Muscle layer of duodenum (tissue), 2 donors: ENCODE data around the gene LGALS1.
"Not testable (repeated sequence)": the region's sequence is repeated elsewhere in the genome, so short reads cannot be mapped to it uniquely, and the experiment has no call there.

ENCODE experiments used
- H3K27ac ChIP-seq: one replicate; pipeline ENCODE4 v1.7.0; 2013; ENCODE audit warnings: mild to moderate bottlenecking, low read length
- H3K27me3 ChIP-seq: one replicate; pipeline ENCODE4 v1.7.0; 2013; ENCODE audit warnings: low read depth, mild to moderate bottlenecking, control low read depth, low read length
- H3K36me3 ChIP-seq, 2 donors: one replicate each; pipeline ENCODE4 v1.7.0; 2013; ENCODE audit warnings: low read length in 2 of 2, control low read depth in 1 of 2, mild to moderate bottlenecking in 1 of 2; ENCODE audit not compliant: insufficient read depth in 2 of 2, control insufficient read depth in 1 of 2
- H3K4me1 ChIP-seq, 2 donors: one replicate each; pipeline ENCODE4 v1.7.0; 2013; ENCODE audit warnings: low read length in 2 of 2, mild to moderate bottlenecking in 2 of 2, control low read depth in 1 of 2, moderate library complexity in 1 of 2; ENCODE audit not compliant: insufficient read depth in 2 of 2, control insufficient read depth in 1 of 2
- H3K4me3 ChIP-seq, 2 donors: one replicate each; pipeline ENCODE4 v1.7.0; 2013; ENCODE audit warnings: low read length in 2 of 2, low read depth in 1 of 2, mild to moderate bottlenecking in 1 of 2
- H3K9me3 ChIP-seq, 2 donors: one replicate each; pipeline ENCODE4 v1.7.0; 2013; ENCODE audit warnings: low read length in 2 of 2, control low read depth in 1 of 2, mild to moderate bottlenecking in 1 of 2; ENCODE audit not compliant: control insufficient read depth in 1 of 2
- donor health status: healthy.

Gene LGALS1

DNA sequence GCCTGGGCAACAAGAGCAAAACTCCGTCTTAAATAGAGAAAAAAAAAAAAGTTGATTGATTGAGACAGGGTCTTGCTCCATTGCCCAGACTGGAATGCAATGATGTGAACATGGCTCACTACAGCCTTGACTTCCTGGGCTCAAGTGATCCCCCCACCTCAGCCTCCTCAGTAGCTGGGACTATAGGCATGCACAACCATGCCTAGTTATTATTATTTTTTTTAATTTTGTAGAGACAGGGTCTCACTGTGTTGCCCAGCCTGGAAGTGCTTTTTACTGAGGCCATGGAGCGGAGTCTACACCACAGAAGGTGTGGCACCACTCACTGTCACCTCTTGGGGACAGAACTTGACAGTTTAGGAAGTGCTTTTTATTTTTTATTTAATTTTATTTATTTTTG, 39.2 kb downstream of the LGALS1 start:
- no peak overlapping the region for H3K27ac ChIP-seq
- H3K9me3 ChIP-seq: no peaks in the 10 kb centered on the region
- no peaks in the 10 kb centered on the region for H3K27me3 ChIP-seq
- no peaks in the 10 kb centered on the region for H3K36me3 ChIP-seq
- H3K4me1 ChIP-seq: no peaks in the 10 kb centered on the region
- no peak overlapping the region for H3K4me3 ChIP-seq

GRCh38 chr22:37715760-37716159, 40.3 kb downstream of the LGALS1 start:
- no peak overlapping the region for H3K27ac ChIP-seq
- H3K9me3 ChIP-seq: no peaks in the 10 kb centered on the region
- no peaks in the 10 kb centered on the region for H3K4me1 ChIP-seq
- no peak overlapping the region for H3K4me3 ChIP-seq
- no peaks in the 10 kb centered on the region for H3K36me3 ChIP-seq
- no peaks in the 10 kb centered on the region for H3K27me3 ChIP-seq

DNA sequence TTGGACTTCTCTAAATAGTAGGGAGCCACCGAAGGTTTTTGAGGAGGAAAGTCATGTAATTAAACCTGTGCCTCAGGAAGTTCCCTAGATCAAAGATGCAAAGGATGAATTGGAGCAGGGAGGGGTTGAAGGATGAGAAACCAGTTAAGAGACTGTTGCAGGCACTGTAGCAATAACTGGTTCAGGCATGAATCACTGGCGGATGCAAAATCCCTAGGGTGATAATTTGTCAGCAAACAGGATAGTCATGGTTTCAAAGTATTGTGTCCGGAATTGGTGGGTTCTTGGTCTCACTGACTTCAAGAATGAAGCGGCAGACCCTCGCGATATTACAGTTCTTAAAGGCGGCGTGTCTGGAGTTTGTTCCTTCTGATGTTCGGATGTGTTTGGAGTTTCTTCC, 41.3 kb downstream of the LGALS1 start:
- no peak overlapping the region for H3K27ac ChIP-seq
- no peaks in the 10 kb centered on the region for H3K36me3 ChIP-seq
- H3K9me3 ChIP-seq: no peaks in the 10 kb centered on the region
- H3K4me3 ChIP-seq: no peak overlapping the region
- no peaks in the 10 kb centered on the region for H3K4me1 ChIP-seq
- H3K27me3 ChIP-seq: no peaks in the 10 kb centered on the region

DNA sequence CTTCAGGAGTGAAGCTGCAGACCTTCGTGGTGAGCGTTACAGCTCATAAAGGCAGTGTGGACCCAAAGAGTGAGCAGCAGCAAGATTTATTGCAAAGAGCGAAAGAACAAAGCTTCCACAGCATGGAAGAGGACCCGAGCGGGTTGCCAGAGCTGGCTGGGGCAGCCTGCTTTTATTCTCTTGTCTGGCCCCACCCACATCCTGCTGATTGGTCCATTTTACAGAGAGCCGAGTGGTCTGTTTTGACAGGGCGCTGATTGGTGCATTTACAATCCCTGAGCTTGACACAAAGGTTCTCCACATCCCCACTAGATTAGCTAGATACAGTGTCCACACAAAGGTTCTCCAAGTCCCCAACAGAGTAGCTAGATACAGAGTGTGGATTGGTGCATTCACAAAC, 41.8 kb downstream of the LGALS1 start:
- not testable (repeated sequence) for H3K27ac ChIP-seq, H3K27me3 ChIP-seq, H3K36me3 ChIP-seq, H3K4me3 ChIP-seq, H3K4me1 ChIP-seq, H3K9me3 ChIP-seq

DNA sequence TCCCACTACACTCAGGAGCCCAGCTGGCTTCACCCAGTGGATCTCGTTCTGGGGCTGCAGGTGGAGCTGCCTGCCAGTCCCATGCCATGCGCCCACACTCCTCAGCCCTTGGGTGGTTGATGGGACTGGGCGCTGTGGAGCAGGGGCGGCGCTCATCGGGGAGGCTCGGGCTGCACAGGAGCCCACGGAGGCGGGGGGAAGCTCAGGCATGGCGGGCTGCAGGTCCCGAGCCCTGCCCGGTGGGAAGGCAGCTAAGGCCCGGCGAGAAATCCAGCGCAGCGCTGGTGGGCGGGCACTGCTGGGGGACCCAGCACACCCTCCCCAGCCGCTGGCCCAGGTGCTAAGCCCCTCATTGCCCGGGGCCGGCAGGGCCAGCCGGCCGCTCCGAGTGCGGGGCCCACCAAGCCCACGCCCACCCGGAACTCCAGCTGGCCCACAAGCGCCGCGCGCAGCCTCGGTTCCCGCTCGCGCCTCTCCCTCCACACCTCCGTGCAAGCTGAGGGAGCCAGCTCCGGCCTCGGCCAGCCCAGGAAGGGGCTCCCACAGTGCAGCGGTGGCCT, 42.4 kb downstream of the LGALS1 start:
- not testable (repeated sequence) for H3K9me3 ChIP-seq, H3K4me1 ChIP-seq, H3K36me3 ChIP-seq, H3K4me3 ChIP-seq, H3K27ac ChIP-seq, H3K27me3 ChIP-seq

DNA sequence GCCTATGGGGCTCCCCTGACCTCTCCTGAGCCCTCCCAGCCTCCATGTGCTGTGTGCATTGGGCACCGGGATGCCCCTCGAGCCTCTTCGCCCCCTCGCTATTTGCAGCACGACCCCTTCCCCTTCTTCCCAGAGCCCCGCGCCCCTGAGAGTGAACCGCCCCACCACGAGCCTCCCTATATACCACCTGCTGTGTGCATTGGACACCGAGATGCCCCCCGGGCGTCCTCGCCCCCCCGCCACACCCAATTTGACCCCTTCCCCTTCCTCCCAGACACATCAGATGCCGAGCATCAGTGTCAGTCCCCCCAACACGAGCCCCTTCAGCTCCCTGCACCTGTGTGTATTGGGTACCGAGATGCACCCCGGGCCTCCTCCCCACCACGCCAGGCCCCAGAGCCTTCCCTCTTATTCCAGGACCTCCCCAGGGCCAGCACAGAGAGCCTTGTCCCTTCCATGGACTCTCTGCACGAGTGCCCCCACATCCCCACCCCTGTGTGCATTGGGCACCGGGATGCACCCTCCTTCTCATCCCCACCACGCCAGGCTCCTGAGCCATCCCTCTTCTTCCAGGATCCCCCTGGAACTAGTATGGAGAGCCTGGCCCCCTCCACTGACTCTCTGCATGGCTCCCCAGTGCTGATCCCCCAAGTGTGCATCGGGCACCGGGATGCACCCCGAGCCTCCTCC, 50.3 kb downstream of the LGALS1 start:
- H3K27ac ChIP-seq: no peak overlapping the region
- no peaks in the 10 kb centered on the region for H3K9me3 ChIP-seq
- H3K27me3 ChIP-seq: no peaks in the 10 kb centered on the region
- H3K4me1 ChIP-seq: peaks cover 4 to 12% of the 10 kb centered on the region in 2 donors
- H3K4me3 ChIP-seq: no peak overlapping the region
- H3K36me3 ChIP-seq: no peaks in the 10 kb centered on the region

DNA sequence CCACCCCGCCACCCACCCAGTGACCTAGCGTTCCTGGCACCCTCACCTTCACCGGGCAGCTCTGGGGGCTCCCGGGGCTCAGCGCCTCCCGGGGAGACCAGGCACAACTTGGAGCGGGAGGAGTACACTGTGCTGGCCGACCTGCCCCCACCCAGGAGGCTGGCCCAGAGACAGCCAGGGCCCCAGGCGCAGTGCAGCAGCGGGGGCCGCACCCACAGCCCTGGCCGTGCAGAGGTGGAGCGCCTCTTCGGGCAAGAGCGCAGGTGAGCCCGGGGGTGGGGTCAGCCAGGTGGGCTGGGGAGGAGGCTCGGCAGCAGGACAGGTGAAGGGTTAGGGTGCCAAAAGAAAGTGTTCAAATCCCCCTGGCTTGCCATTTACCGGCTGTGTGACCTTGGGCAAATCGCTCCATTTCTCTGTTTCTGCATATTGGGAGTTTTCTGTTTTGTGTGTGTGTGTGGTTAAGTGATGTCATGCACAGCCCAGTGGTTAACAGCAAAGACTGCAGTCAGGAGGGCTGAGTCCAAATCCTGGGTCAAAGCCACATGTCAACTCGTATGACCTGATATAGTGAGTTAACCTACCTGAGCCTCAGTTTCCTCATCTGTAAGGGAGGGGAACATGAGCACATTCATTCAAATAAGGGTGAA, 50.9 kb downstream of the LGALS1 start:
- no peaks in the 10 kb centered on the region for H3K9me3 ChIP-seq
- H3K27ac ChIP-seq: no peak overlapping the region
- peaks cover 4 to 12% of the 10 kb centered on the region in 2 donors for H3K4me1 ChIP-seq
- no peaks in the 10 kb centered on the region for H3K36me3 ChIP-seq
- H3K4me3 ChIP-seq: no peak overlapping the region
- H3K27me3 ChIP-seq: no peaks in the 10 kb centered on the region

GRCh38 chr22:37728620-37729019, 53.2 kb downstream of the LGALS1 start:
- Histone ChIP-seq H3K27me3 (no peaks in the 10 kb centered on the region), H3K36me3 (no peaks in the 10 kb centered on the region), H3K4me1 (peaks cover 4 to 12% of the 10 kb centered on the region in 2 donors), H3K4me3 (no peak overlapping the region), H3K9me3 (no peaks in the 10 kb centered on the region), H3K27ac (no peak overlapping the region)
